Measurements from ENCODE around the gene TRIM69.

Gene TRIM69

GRCh38 chr15:44801797-44802196 is 65.5 kb downstream of the TRIM69 start:
- in situ Hi-C loops (cut with HindIII; ENCODE audit: low sequenced_read_pairs), result no loop called here
- no peak for TF ChIP-seq CTCF (IDR thresholded peaks at IDR 0.05; ENCODE audit: low read depth, low read length, missing control alignments)
- no peak overlapping the region for H3K4me3 ChIP-seq (ENCODE audit: low read depth, low read length)
- no peak for DNase-seq (ENCODE audit: low read depth)

- no peak for DNase-seq (ENCODE audit: low read depth)
- no peak overlapping the region for H3K4me3 ChIP-seq (ENCODE audit: low read depth, low read length)
- no peak for TF ChIP-seq CTCF (IDR thresholded peaks at IDR 0.05; ENCODE audit: low read depth, low read length, missing control alignments)
- in situ Hi-C loops (cut with HindIII; ENCODE audit: low sequenced_read_pairs), result no loop called here
These were observed 66.0 kb downstream of the TRIM69 start for GRCh38 chr15:44802336-44802735.

- no peak for TF ChIP-seq CTCF (IDR thresholded peaks at IDR 0.05; ENCODE audit: low read depth, low read length, missing control alignments)
- H3K4me3 ChIP-seq (ENCODE audit: low read depth, low read length), result no peak overlapping the region
- DNase-seq (ENCODE audit: low read depth), result no peak
- in situ Hi-C loops (cut with HindIII; ENCODE audit: low sequenced_read_pairs), result no loop called here
These were observed 68.1 kb downstream of the TRIM69 start for GRCh38 chr15:44804298-44805046.

GRCh38 chr15:44808557-44808956 is 72.2 kb downstream of the TRIM69 start:
- H3K4me3 ChIP-seq (ENCODE audit: low read depth, low read length), result no peak overlapping the region
- DNase-seq (ENCODE audit: low read depth), result no peak
- in situ Hi-C loops (cut with HindIII; ENCODE audit: low sequenced_read_pairs), result no loop called here
- no peak for TF ChIP-seq CTCF (IDR thresholded peaks at IDR 0.05; ENCODE audit: low read depth, low read length, missing control alignments)

GRCh38 chr15:44810237-44810636 is 73.9 kb downstream of the TRIM69 start:
- TF ChIP-seq CTCF (IDR thresholded peaks at IDR 0.05; ENCODE audit: low read depth, low read length, missing control alignments), result no peak
- in situ Hi-C loops (cut with HindIII; ENCODE audit: low sequenced_read_pairs), result no loop called here
- no peak overlapping the region for H3K4me3 ChIP-seq (ENCODE audit: low read depth, low read length)
- DNase-seq (ENCODE audit: low read depth), result no peak

GRCh38 chr15:44811337-44811736 is 75.0 kb downstream of the TRIM69 start:
- no peak for DNase-seq (ENCODE audit: low read depth)
- no peak for TF ChIP-seq CTCF (IDR thresholded peaks at IDR 0.05; ENCODE audit: low read depth, low read length, missing control alignments)
- H3K4me3 ChIP-seq (ENCODE audit: low read depth, low read length), result no peak overlapping the region
- in situ Hi-C loops (cut with HindIII; ENCODE audit: low sequenced_read_pairs), result no loop called here

Measured in astrocyte of the cerebellum (primary cell).